T follicular helper cell (primary cell): ENCODE data around the gene C5orf58.

Experiments
- DNase-seq: peaks from one replicate; pipeline ENCODE4 v3.0.0-alpha.2; 2020; ENCODE audit warnings: low read depth

C5orf58 gene

GRCh38 chr5:170280011-170280493 lies 47.3 kb downstream of the C5orf58 start:
- DNase-seq = no peak

- DNase-seq = no peak
These were observed 50.5 kb downstream of the C5orf58 start for GRCh38 chr5:170283296-170283695.

- DNase-seq = no peak
These were observed 51.4 kb downstream of the C5orf58 start for GRCh38 chr5:170284231-170284630.

- no peak for DNase-seq
These were observed 52.4 kb downstream of the C5orf58 start for GRCh38 chr5:170285181-170285580.

GRCh38 chr5:170286386-170286925 lies 53.7 kb downstream of the C5orf58 start:
- DNase-seq = no peak

GRCh38 chr5:170287532-170287931 lies 54.7 kb downstream of the C5orf58 start:
- no peak for DNase-seq

GRCh38 chr5:170288151-170288550 lies 55.4 kb downstream of the C5orf58 start:
- DNase-seq = no peak

- DNase-seq = no peak
These were observed 55.8 kb downstream of the C5orf58 start for GRCh38 chr5:170288551-170288950.

- no peak for DNase-seq
These were observed 56.3 kb downstream of the C5orf58 start for GRCh38 chr5:170289121-170289520.

- no peak for DNase-seq
These were observed 57.0 kb downstream of the C5orf58 start for GRCh38 chr5:170289764-170290163.

GRCh38 chr5:170290498-170290897 lies 57.7 kb downstream of the C5orf58 start:
- DNase-seq = no peak

- DNase-seq = no peak
These were observed 59.7 kb downstream of the C5orf58 start for GRCh38 chr5:170292179-170293104.

- DNase-seq = no peak
These were observed 60.5 kb downstream of the C5orf58 start for GRCh38 chr5:170293273-170293672.

- DNase-seq = no peak
These were observed 61.3 kb downstream of the C5orf58 start for GRCh38 chr5:170294057-170294456.

- DNase-seq = no peak
These were observed 61.8 kb downstream of the C5orf58 start for GRCh38 chr5:170294556-170294955.
